Measurements from ENCODE around the gene TMEM131.

Gene TMEM131

DNA sequence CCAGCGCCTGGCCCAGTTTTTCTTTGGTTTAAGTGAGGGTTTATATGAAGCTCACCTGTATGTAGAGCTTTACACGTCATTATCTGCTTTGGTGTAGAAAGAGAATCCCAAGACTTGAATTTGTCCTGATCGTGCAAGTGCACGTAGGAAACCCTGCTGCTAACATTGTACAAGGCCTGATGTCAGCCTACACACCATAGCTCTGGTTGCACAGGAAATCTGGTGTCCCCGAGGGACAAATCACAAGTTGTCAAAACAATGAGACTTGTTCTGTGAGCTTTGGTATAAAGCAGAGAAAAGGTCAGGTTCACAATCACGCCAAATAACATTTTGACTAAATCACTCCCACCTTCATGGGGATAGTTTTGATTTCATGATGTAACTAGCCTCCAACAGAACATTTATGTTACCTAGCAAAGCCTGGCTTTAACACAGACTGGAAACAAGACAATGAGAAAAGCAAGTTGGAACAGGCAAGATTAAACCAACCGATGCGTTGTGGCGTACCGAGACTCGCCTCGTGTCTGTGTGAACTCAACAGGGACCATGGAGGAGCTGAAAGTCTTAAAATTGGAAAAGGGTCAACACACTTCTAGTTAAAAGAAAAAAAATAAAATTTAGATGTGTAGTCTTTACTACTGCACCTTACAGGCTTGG is 240.9 kb downstream of the TMEM131 start:
- CTCF ChIA-PET: interaction anchor here (0.9 to 2.0 kb wide), 3 partner anchors 11 to 14 kb away, joined by 3 to 13 read pairs (median 3); no protein-coding TSS in a partner anchor
- TF ChIP-seq, protein P1, sequence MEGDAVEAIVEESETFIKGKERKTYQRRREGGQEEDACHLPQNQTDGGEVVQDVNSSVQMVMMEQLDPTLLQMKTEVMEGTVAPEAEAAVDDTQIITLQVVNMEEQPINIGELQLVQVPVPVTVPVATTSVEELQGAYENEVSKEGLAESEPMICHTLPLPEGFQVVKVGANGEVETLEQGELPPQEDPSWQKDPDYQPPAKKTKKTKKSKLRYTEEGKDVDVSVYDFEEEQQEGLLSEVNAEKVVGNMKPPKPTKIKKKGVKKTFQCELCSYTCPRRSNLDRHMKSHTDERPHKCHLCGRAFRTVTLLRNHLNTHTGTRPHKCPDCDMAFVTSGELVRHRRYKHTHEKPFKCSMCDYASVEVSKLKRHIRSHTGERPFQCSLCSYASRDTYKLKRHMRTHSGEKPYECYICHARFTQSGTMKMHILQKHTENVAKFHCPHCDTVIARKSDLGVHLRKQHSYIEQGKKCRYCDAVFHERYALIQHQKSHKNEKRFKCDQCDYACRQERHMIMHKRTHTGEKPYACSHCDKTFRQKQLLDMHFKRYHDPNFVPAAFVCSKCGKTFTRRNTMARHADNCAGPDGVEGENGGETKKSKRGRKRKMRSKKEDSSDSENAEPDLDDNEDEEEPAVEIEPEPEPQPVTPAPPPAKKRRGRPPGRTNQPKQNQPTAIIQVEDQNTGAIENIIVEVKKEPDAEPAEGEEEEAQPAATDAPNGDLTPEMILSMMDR (IDR thresholded peaks at IDR 0.05; ENCODE audit: control extremely low read depth, extremely low read depth, low read depth, missing control alignments): no peak
- POLR2A ChIA-PET: no interaction called here
- no peak for DNase-seq (ENCODE audit: extremely low spot score)

DNA sequence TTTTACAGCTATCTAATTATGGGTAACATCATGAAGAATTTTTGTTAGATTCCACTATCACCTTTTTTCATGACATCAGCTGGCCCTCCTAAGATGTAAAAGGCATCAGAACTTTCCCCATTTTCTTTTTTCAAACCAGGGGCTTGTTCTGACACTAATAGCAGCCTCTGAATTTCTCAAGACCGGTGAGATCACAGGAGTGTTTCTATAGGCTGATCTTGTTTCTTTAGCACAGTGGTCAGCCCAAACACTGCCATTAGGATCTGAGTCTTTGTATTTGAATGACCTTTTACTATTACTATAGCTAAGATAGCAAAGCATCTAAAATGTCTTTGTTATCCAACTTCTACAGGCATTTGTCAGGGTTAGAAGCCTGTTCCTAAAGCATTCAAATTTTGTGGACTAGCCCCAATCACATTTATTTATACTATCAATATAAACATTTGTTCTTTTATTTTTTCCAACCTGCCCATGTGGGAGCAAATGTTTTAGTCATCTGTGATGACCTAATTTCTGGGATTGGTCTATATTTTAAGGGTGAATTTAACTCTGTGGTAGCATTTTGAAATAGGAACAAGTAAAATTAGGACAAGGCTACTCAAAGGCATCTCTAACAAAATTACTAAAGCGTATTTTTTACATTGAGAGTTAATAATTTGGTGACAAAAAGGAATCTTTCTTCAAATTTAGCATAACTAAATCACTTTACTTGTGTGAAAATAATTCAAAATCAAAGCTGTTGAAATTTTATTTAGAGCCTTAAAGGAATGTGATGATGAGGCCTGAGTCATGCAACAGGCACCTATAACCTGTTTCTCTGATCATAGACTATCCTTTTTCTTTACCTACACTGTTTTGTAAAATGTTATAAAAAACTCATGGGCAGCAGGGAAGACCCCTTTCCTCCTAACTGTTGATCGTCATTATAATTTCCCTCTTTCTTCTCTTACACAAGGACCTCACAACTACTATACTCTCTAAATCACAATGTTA is 243.1 kb downstream of the TMEM131 start:
- ChIA-PET POLR2A (no interaction called here), CTCF (interaction anchor here (4.3 kb wide), 1 partner anchor 12 kb away, joined by 33 read pairs; no protein-coding TSS in a partner anchor)
- TF ChIP-seq, protein P1 (IDR thresholded peaks at IDR 0.05; ENCODE audit: control extremely low read depth, extremely low read depth, low read depth, missing control alignments): no peak
- DNase-seq (ENCODE audit: extremely low spot score): no peak

DNA sequence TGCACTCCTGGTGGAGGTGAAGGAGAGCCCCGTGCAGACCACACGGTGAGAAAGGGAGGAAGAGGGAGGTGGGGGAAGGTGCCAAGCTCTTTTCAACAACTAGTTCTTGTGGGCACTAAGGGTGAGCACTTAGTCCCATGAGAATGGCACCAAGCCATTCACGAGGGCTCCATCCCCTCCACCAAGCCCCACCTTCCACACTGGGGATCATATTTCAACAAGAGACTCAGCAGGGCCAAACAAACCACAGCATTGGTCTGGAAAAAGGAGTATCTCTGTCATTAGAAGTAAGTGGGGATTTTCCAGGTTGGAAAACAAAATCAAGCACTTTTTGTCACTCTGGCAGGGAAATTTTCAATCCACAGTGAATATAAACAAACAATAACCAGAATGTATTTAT is 244.0 kb downstream of the TMEM131 start:
- DNase-seq (ENCODE audit: extremely low spot score): no peak
- TF ChIP-seq, protein P1 (IDR thresholded peaks at IDR 0.05; ENCODE audit: control extremely low read depth, extremely low read depth, low read depth, missing control alignments): no peak
- ChIA-PET POLR2A (no interaction called here), CTCF (interaction anchor here (1.7 to 4.3 kb wide), 3 partner anchors 11 to 633 kb away, joined by 5 to 33 read pairs (median 5); no protein-coding TSS in a partner anchor)

DNA sequence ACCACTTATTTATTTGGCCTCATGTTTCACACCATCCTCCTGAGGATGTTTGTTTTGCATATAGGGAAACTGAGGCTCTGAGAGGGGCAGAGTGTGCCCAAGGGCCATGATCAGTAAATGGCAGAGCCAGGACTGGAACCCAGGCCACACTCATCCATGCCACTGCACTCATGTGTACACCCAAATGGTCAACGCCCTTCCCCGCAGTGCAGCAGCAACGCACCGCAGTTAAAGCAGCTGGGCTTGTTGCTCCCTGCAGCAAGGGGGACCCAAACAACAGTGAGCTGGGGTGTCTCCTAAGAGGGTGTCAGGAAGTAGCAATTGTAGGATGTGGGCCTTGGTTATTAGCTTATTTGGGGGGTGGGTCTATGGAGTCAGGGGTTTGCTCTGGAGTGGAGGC is 245.7 kb downstream of the TMEM131 start:
- TF ChIP-seq, protein P1 (IDR thresholded peaks at IDR 0.05; ENCODE audit: control extremely low read depth, extremely low read depth, low read depth, missing control alignments): no peak
- no peak for DNase-seq (ENCODE audit: extremely low spot score)
- CTCF ChIA-PET: interaction anchor here (1.7 to 4.3 kb wide), 3 partner anchors 10 to 634 kb away, joined by 5 to 33 read pairs (median 6); no protein-coding TSS in a partner anchor
- POLR2A ChIA-PET: no interaction called here

DNA sequence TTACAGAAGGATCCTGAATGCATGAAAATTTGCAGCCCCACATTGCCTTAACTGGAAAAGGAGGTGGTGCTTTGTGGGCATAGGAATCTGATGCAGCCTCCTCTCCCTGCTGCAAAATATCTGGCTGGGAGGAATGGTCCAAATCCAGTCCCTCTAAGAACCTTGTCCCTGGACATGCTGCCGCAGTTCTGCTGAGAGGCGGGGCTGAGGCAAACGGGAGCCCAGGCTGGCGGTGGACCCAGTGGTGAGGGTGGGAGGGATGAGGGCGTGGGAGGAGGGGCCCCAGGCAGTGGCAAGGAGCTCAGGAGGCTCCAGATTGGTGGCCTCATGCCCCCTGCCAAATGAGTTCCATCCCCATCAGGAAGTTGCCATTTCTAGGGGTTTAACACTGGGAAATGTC is 246.2 kb downstream of the TMEM131 start:
- DNase-seq (ENCODE audit: extremely low spot score): no peak
- CTCF ChIA-PET: interaction anchor here (2.0 to 4.3 kb wide), 3 partner anchors 9 to 159 kb away, joined by 6 to 33 read pairs (median 23); no protein-coding TSS in a partner anchor
- TF ChIP-seq, protein P1 (IDR thresholded peaks at IDR 0.05; ENCODE audit: control extremely low read depth, extremely low read depth, low read depth, missing control alignments): no peak
- POLR2A ChIA-PET: no interaction called here

DNA sequence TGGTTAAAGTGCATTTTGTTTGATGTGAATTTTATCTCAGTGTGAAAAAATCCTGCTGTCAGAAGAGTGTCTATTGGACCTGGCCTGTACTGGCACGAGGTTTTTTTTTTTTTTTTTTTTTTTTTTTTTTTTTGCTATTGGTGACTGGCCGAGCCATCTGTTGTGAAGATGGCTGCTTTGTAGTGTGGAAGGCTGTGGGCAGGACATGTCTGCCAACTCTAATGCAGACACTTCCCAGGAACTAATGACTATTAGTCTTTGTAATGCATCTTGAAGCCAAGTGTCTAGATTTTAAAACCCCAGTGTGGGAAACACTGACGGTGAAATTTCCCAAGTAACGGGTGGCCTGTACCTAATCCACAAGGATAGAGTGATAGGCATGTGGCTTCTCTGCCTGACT is 248.0 kb downstream of the TMEM131 start:
- CTCF ChIA-PET: interaction anchor here (1.5 to 4.1 kb wide), 7 partner anchors 8 to 157 kb away, joined by 3 to 23 read pairs (median 6); no protein-coding TSS in a partner anchor
- DNase-seq (ENCODE audit: extremely low spot score): no peak
- POLR2A ChIA-PET: no interaction called here
- TF ChIP-seq, protein P1 (IDR thresholded peaks at IDR 0.05; ENCODE audit: control extremely low read depth, extremely low read depth, low read depth, missing control alignments): no peak

Data from GM10248 (cell line).